Purkinje cell (primary cell): ENCODE measurements around the gene EXOSC10. TPM values are rescaled to one million over a fixed set of nuclear protein-coding genes. Genes with fewer than 3 reads are reported as not detected.

ENCODE experiments used
- polyA plus RNA-seq: library from polyadenylated mRNA; unstranded; fragments of >200 nt; fragmentation: Nextera tagmentation; gene quantifications from 2 replicates; pipeline ENCODE4 v1.2.1, GENCODE V29; 2014

EXOSC10 gene
- 9.9 and 12.6 TPM in 2 replicates for polyA plus RNA-seq

GRCh38 chr1:11099310-11100148, at the start of gene EXOSC10:
Gene EXOSC10, minus strand, starts transcription at chr1:11099869. Its CDS starts 38 bp downstream, at chr1:11099831.

GRCh38 chr1:11059968-11060830, 39.5 kb downstream of the EXOSC10 start, which contains the start of gene SRM:
Gene SRM, minus strand, starts transcription at chr1:11060018. Its CDS starts 75 bp downstream, at chr1:11059943.

GRCh38 chr1:11046625-11047365, 52.9 kb downstream of the EXOSC10 start, which contains the start of gene MASP2:
Gene MASP2, minus strand, starts transcription at chr1:11047239. Its CDS starts 32 bp downstream, at chr1:11047207.

Other genes with a start within 250 kb of the EXOSC10 start
- gene TARDBP, start 87.2 kb downstream of the EXOSC10 start, polyA plus RNA-seq, result 78.9 and 91.3 TPM in 2 replicates
- 2.3 TPM in 1 of 2 replicates, not detected in the other for gene MASP2, start 52.6 kb downstream of the EXOSC10 start, polyA plus RNA-seq
- gene SRM, start 39.9 kb downstream of the EXOSC10 start, polyA plus RNA-seq, result 25.3 and 26.1 TPM in 2 replicates
- gene ANGPTL7, start 89.5 kb upstream of the EXOSC10 start, polyA plus RNA-seq, result not detected in 2 replicates
- gene MTOR, start 162.7 kb upstream of the EXOSC10 start, polyA plus RNA-seq, result 20.1 and 28.0 TPM in 2 replicates
- gene UBIAD1, start 173.3 kb upstream of the EXOSC10 start, polyA plus RNA-seq, result 1.1 and 2.3 TPM in 2 replicates